A673 (cell line): ENCODE results near the gene PDE9A. TPM values are rescaled to one million over a fixed set of nuclear protein-coding genes. Genes with fewer than 3 reads are reported as not detected.

ENCODE experiments used
- BruUV-seq: library from RNA; stranded (reverse); fragments of 400-500 nt; replicated peaks from 2 replicates; lab custom pipeline; 2021; lab: Mats Ljungman, UMichigan
- CTCF ChIA-PET: fragments of 300-600 bp; sonication (Branson Sonifier 250); formaldehyde crosslinking; loops from one replicate; lab custom pipeline; 2022; ENCODE audit warnings: antibody characterized with exemption; lab: Charles Lee
- POLR2A ChIA-PET: fragments of 300-600 bp; sonication (Branson Sonifier 250); formaldehyde crosslinking; loops from one replicate; lab custom pipeline; 2022; ENCODE audit warnings: antibody characterized with exemption; ENCODE audit not compliant: low non-redundant PET; lab: Charles Lee
- DNase-seq: peaks from one replicate; pipeline ENCODE4 v3.0.0-alpha.2; 2015; ENCODE audit warnings: low spot score
- H3K27ac ChIP-seq: fragments of 200-600 bp; sonication (generic); 2 replicates; pipeline ENCODE4 v1.5.1; 2016; ENCODE audit warnings: mixed run types, low read depth, mild to moderate bottlenecking, mixed read lengths, antibody characterized with exemption, low read length; ENCODE audit not compliant: poor library complexity, severe bottlenecking
- H3K27me3 ChIP-seq: fragments of 200-600 bp; sonication (generic); replicated peaks from 2 replicates; pipeline ENCODE4 v1.6.1; 2017; ENCODE audit warnings: mixed run types, low read depth, mild to moderate bottlenecking, mixed read lengths, antibody characterized with exemption, low read length; ENCODE audit not compliant: insufficient read depth, poor library complexity
- H3K36me3 ChIP-seq: fragments of 200-600 bp; sonication (generic); 2 replicates; pipeline ENCODE4 v1.6.1; 2016; ENCODE audit warnings: mixed run types, mild to moderate bottlenecking, mixed read lengths, antibody characterized with exemption, low read length; ENCODE audit not compliant: insufficient read depth, poor library complexity, severe bottlenecking
- H3K4me1 ChIP-seq: fragments of 200-600 bp; sonication (generic); 2 replicates; pipeline ENCODE4 v1.6.1; 2017; ENCODE audit warnings: mixed run types, mild to moderate bottlenecking, mixed read lengths, antibody characterized with exemption, low read length; ENCODE audit not compliant: insufficient read depth, poor library complexity, severe bottlenecking
- H3K4me3 ChIP-seq: fragments of 200-600 bp; sonication (generic); 2 replicates; pipeline ENCODE4 v1.5.1; 2016; ENCODE audit warnings: low read depth, mixed run types, mild to moderate bottlenecking, mixed read lengths, low read length; ENCODE audit not compliant: poor library complexity, severe bottlenecking
- H3K9me3 ChIP-seq: fragments of 200-600 bp; sonication (generic); 2 replicates; pipeline ENCODE4 v1.6.1; 2016; ENCODE audit warnings: mixed run types, low read depth, mild to moderate bottlenecking, mixed read lengths, antibody characterized with exemption, low read length; ENCODE audit not compliant: poor library complexity, severe bottlenecking
- CTCF ChIP-seq: fragments of 300-800, 200-600 bp; sonication (generic); conservative IDR thresholded peaks from 2 replicates; pipeline ENCODE4 v1.5.1; 2017; ENCODE audit warnings: low read depth, mild to moderate bottlenecking, antibody characterized with exemption, low read length, moderate library complexity, mixed read lengths
- EZH2 ChIP-seq: fragments of 200-600 bp; sonication (generic); IDR thresholded peaks from 2 replicates; pipeline ENCODE4 v1.6.1; 2017; ENCODE audit warnings: borderline replicate concordance, low read depth, mild to moderate bottlenecking, mixed read lengths, antibody characterized with exemption, low read length; ENCODE audit not compliant: poor library complexity, severe bottlenecking
- intact Hi-C: fragments of 100-400 bp; cut with micrococcal nuclease; formaldehyde crosslinking; loops from one replicate; pipeline ENCODE4 v1.10.0; 2022; ENCODE audit not compliant: unreplicated experiment
- total RNA-seq: library from RNA; stranded (reverse); gene quantifications from 2 replicates; pipeline ENCODE4 v1.2.3, GENCODE V29; 2021

Gene PDE9A
- total RNA-seq, 1 experiment from 2014 or later: 14.3 TPM

- Histone ChIP-seq H3K4me3 (no peak overlapping the region), H3K27me3 (no peaks in the 10 kb centered on the region), H3K4me1 (peaks cover 10% of the 10 kb centered on the region), H3K36me3 (no peaks in the 10 kb centered on the region), H3K9me3 (no peaks in the 10 kb centered on the region), H3K27ac (no peak overlapping the region)
- intact Hi-C loops: no loop called here
- TF ChIP-seq EZH2 (no peak), CTCF (no peak)
- POLR2A ChIA-PET: no interaction called here
- no TSS peak for BruUV-seq
- no peak for DNase-seq
- CTCF ChIA-PET: no interaction called here
Observed at GRCh38 chr21:42680058-42680330, 26.6 kb downstream of the PDE9A start.

GRCh38 chr21:42680429-42680828 lies 27.0 kb downstream of the PDE9A start:
- no peak for DNase-seq
- H3K36me3 ChIP-seq: no peaks in the 10 kb centered on the region
- no peaks in the 10 kb centered on the region for H3K27me3 ChIP-seq
- TF ChIP-seq EZH2: no peak
- TF ChIP-seq CTCF: no peak
- no TSS peak for BruUV-seq
- H3K4me3 ChIP-seq: no peak overlapping the region
- H3K9me3 ChIP-seq: no peaks in the 10 kb centered on the region
- CTCF ChIA-PET: no interaction called here
- intact Hi-C loops: no loop called here
- POLR2A ChIA-PET: no interaction called here
- H3K27ac ChIP-seq: no peak overlapping the region
- H3K4me1 ChIP-seq: peaks cover 6% of the 10 kb centered on the region

GRCh38 chr21:42681296-42682206 lies 28.1 kb downstream of the PDE9A start:
- POLR2A ChIA-PET: no interaction called here
- no peak for TF ChIP-seq EZH2
- TF ChIP-seq CTCF: no peak
- Histone ChIP-seq H3K27ac (no peak overlapping the region), H3K4me1 (peaks cover 4% of the 10 kb centered on the region), H3K36me3 (no peaks in the 10 kb centered on the region), H3K4me3 (no peak overlapping the region), H3K27me3 (no peaks in the 10 kb centered on the region), H3K9me3 (no peaks in the 10 kb centered on the region)
- intact Hi-C loops: no loop called here
- DNase-seq: no peak
- CTCF ChIA-PET: no interaction called here
- BruUV-seq: no TSS peak
